ENCODE measurements around the gene CYP2U1. TPM values are rescaled to one million over a fixed set of nuclear protein-coding genes. Genes with fewer than 3 reads are reported as not detected.
A peak's percentile ranks its signal among the peaks of the same experiment; 100 is the strongest.
"Not testable (repeated sequence)": the region's sequence is repeated elsewhere in the genome, so short reads cannot be mapped to it uniquely, and the experiment has no call there.

The CYP2U1 gene
- 14.2 TPM for total RNA-seq

DNA sequence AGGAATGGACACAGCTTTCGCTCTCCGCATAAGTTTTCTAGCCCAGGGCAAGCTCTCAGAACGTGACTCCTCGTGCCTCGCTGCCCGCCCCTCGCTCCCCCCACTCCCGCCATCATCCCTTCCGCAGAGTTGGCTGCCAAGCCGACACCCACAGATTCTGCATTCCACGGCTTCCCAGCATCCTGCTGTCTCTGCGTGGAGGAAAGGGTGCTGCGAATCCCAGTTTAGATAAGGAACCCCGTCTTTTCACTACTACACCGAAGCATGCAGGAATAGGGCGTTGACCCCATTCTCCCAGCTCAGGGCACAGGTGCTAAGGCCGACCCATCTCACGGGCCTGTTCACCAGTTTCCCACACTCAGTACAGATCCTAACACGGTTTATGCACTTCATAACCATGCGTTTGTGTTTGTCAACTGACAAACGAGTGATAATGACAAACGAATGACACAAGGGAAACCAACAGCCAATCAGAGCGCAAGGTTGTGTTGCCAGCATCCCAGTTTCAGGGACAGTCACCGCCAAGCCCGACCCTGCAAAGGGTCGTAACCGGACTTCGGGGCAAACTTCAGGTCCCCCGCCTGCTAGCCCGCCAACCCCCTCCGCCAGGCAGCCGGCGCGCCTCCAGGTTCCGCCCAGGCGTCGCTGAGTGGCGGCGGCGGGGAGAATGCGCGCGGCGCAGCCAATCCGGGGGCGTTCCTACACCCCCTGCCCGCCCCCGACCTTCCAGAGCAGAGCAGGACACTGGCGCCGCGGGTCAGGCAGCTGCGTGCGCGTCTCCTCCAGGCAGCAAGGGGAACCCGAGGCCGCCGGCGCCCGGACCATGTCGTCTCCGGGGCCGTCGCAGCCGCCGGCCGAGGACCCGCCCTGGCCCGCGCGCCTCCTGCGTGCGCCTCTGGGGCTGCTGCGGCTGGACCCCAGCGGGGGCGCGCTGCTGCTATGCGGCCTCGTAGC lies at the start of gene CYP2U1:
CYP2U1 (plus strand) TSS at position 729 of the 954 bp plus-strand sequence; CDS start at position 824, 95 bp downstream.
- DNase-seq, result peak; percentile 83

DNA sequence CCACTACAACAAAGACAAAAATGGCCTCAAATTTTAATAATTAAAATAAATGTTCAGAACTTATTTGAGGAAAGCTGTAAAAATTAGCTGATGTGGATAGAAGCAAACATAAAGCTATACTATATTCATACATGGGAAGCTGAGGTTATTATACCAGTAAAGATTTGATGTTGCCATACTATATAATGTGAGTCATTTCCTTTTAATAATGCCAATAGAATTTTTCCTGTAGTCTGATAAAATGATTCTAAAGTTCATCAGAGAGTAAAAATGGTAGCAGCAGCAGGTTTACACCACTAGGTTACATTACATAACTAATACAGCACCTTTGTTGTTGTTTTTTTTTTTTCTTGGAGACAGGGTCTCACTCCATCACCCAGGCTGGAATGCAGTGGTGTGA lies 45.5 kb upstream of the CYP2U1 start:
- DNase-seq, result no peak

DNA sequence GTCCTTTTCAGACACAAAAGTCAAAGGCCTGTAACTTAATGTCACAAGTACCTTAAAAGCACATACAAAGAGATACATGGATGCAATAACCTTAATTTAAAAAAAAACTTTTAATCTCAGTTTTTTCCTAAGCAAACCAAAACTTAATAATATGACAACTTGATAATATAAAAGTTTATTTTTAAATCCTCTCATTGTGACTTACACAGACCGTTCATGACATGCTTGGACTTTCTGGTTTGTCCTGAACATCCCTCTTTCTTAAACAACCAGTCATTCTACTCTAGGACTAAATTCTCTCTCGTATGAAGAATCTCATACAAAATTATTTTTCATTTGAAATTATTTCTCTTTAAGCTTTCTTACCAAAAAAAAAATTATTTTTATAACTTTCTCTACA lies 43.1 kb upstream of the CYP2U1 start:
- no peak for DNase-seq

DNA sequence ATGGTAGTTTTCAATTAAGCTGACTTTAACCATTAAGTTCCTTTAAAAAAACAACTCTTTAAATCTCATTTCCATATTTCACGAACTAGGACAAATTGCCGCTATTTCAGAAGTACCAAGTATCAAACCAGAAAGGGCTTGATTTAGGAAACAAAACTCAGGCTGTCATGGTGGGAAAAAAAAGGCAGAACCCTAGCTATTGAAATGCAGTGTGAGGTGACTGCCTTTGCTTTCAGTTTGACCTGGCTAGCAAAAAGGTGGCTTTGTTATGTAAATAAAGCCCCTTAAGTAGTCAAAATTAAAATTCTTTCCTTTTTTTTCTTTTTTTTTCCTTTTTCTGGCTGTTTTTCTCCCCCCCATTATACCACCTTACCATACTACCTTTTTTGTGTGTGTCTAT lies 40.6 kb upstream of the CYP2U1 start:
- no peak for DNase-seq

DNA sequence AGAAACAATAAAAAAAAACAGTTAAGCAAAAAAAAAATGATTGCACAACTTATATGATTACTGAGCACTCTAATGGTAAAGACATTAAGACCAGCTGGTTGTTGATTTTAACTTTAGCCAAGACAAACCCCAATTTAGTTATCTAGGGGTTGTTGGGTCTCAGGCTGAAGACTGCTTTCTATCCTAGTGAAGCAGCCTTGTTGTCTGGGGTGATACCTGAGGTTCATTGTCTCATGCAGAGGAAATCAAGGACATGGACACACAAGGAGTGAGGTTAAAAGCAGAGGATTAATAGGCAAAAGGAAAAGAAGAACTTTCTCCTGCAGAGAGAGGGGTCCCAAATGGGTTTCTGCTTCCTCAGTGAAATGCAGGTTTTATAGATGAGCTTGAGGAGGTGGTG lies 40.0 kb upstream of the CYP2U1 start:
- DNase-seq, result no peak

DNA sequence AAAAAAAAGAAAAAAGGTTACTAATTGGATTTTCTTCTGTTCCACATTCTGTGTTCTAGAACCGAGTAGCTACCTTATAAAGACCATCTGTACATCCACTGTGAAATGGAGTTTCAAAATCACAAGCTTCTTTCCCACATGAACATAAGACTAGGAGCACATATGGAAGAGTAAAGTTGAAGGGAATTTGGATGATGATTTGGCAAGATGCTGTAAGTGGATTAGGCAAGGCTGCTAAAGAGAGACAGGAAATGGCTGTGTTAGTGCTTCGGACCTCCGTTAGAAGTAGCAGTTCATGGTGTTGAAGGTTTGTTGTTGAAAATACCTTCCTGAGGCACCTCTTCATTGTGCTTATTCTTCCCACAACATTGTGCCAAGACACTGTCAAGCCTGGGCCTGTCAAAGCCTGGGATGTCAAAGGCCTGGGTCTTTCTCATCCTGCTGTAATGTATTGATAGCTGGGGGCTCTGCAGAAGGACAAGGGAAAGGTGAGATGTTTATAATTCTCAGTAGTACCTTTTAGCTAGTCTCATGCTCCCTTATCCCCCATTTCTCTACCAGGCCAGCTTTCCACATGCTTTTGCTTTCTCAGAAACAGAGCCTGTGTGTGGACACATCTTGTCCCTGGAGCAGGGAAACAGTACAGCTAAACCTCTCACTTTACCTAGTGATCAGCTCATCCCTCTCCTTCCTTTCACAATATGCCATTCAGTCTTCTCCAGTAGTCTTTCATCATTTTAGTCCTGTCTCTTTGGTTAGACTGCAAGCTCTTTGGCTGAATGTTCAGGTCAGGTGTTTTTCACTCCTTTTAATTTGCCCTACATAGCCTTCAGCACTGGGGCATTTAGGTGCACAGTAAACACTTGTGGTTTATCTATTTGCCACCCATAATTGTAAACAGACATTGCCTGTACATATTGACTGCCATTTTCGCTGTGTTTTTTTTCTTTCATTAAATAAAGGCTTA lies 37.9 kb upstream of the CYP2U1 start:
- no peak for DNase-seq

DNA sequence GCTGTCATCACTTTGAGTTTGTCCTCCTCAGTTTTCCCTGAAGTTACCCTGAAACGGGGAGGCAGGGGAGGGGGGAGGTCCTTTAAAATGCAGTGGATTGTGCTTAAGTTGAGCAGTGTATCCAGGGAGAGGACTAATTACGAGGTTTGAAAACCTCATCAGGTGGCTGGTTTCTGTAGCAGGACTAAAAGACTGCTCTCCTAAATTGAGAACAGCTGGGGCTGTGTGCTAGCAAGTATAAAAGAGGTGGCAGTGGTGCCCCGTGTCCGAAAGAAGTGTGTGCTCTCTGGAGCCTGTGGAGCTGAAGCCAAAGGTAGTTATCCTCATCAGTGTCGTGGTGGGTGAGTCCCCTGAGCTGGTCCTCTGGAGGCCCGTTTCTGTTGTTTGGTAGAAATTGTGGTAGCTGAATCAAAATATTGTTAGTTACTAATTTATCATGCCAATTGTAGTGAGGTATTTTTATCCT lies 37.2 kb upstream of the CYP2U1 start:
- no peak for DNase-seq

DNA sequence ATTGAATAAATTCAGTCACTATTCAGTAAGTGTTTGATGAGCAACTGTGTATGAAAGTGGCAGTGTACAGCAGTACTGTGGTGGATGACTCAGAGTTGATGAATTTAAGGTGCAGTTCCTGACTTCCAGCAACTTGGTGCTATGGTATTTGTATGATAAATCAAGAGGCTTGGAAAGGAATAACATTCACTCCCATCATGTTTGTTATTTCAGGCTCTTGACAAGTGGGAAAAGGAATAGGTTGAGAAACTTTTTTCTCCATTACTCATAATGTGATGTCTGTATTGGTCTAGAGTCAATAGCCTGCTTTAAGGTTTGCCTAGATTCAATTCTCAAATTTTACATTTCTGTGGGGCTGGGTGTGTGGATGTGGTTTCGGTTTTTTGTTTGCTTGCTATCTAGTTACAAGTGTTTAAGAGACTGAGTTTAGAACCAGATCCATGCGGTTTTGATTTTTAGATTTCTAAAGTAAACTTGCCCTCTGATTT lies 35.1 kb upstream of the CYP2U1 start:
- no peak for DNase-seq

DNA sequence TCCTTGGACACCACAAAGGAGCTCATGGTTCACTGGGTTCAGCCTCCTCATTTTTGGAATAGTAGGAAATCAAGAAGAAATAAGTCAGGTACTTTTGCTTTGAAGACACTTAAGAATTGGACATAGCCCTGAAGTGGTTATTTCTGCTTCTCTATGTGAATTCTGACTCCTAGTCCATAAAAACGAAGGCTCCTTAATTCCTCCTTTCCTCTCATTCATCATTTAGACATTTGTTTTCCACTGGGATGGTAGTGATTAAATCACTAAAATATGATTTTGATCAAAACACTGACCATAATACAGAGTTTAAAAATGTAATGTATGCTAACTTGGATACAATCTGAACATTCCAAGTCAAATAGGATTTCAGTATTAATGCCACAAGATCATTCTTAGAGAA lies 34.7 kb upstream of the CYP2U1 start:
- DNase-seq, result no peak

DNA sequence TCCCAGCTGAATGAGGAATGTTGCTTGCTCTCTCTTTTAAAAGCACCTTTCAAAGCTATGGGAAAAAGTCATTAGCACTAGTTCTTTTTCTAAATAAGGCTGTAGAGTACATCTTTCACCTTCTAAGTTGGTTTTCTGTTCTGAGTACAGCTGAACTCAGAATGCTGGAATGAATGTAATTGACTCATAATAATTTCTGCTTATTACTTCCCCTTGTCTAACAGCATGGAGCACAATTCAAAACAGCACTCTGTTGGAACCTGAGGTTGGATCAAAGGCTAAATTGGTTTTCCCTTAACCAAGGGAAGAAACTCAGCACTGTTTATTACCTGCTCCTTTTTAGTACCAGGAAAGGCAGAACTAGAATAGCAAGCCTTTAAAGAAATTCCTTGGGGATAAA lies 33.5 kb upstream of the CYP2U1 start:
- no peak for DNase-seq

DNA sequence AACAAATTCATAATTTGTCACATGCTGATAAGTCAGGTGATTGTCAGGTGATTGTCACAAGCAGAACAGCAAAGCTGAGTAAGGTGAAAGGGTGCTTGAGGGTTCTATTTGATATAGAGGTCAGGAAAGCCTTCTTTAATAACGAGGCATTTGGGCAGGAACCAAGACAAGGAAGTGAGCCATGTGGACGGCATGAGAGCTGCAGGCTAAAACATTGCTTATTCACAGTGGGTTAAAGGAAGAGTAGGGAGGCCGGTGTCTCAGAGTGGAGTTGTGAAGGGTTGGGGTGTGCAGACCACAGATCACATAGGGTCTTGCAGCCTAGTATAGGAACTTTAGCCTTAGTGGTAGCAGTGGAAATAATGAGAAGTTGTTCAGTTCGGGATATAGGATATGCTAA lies 31.3 kb upstream of the CYP2U1 start:
- no peak for DNase-seq

DNA sequence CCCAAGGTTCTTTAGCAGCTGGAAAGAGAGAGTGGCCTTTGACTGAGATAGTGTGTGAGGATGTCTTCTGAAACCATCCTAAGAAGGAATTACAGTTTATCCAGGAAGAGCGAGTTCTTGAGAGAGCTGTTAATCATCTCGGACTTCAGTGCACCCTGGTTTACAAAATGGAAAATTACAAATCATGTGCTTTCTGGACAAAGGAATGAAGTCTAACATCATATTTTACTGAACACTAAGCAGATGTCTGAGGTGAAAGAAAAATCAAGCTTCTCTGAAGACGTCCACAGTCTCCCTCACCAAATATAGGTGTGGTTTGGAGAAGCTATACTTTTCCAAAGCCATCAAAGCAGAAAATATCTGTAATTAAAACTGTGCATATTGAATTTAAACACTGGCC lies 30.8 kb upstream of the CYP2U1 start:
- DNase-seq, result no peak

DNA sequence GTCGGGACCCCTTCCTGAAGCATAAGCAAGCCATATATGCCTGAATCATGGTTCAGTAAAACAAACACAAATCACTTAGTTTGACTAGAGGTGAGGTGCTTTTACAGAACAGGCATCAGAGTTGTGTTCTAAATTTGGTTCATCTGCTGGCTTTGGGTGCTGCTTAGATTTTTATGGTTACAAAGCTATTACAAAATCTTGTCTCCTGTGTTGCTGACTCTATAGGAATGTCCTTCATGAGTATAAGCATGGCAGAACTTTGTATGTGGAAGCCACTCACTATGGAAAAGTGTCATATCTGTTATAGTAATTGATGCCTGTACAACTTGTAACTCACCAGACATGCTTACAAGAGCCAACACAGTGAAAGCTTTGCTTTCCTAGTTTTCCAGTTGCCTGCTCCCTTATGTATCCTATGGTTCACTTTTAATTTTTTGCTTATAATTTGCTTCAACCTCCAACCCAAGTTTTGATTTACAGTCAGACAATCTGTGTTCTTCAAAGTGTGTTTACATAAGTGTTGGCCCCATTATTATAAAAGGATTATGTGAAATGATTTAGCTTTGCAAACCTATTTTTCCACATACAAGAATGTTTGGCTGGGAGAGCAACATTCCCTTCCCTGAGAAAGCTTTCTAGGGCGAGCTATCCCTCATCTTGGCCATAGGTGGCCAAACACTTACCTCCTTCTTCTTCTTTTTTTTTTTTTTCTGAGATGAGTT lies 30.0 kb upstream of the CYP2U1 start:
- no peak for DNase-seq

DNA sequence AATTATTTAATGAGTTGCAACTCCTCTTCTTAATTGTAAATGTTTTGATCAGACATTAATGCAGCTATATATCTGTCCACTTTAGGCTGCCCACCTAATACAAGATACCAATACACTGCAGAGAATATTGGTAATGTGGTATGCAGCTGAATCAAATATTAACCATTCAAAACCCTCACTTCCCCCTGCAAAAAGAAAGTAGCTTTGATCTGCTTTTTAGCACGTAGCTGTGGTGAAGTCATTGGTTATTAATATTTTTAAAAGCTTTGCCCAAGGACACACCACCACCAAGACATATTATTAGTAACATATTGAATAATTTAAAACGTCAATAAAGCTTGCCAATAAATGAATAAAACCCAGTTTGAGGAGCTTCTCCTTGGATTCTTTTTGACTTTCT lies 28.6 kb upstream of the CYP2U1 start:
- no peak for DNase-seq

DNA sequence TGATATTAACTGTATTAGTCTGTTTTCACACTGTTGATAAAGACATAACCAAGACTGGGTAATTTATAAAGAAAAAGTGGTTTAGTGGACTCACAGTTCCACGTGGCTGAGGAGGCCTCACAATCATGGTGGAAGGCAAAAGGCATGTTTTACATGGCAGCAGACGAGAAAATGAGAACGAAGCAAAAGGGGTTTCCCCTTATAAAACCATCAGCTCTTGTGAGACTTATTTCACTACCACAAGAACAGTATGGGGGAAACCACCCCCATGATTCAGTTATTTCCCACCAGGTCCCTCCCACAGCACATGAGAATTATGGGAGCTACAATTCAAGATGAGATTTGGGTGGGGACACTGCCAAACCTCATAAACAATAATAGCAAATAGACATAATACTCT lies 26.3 kb upstream of the CYP2U1 start:
- DNase-seq, result not testable (repeated sequence)

DNA sequence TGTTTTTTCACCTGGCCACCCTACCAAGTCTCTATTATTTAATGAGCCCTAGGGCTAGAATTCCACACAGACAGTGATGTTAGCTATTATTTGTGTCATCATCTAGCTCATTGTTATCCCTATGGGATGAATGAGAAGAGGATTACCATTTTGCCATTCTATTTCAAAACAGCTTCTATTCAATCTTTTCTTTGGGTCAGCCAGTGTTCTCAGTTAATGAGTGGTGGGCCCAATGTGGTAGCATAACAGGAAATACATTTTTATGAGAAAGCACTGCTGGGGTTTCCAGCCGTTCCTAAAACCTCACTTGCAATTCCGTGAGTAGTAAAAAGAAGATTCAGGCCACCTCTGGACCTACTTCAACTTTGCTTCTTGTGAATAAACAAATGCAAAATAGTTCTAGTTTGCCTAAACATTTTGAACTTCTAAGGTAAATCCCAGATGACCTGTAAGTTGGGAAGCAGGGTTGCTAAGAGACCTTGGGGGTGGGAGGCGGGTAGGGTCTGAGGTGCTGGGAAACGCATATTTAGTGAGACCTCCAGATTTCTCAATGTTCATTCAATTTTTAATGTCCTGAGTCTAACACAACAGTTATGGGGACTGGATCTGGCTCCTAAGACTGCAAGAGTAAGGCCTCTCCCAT lies 24.8 kb upstream of the CYP2U1 start:
- DNase-seq, result no peak

DNA sequence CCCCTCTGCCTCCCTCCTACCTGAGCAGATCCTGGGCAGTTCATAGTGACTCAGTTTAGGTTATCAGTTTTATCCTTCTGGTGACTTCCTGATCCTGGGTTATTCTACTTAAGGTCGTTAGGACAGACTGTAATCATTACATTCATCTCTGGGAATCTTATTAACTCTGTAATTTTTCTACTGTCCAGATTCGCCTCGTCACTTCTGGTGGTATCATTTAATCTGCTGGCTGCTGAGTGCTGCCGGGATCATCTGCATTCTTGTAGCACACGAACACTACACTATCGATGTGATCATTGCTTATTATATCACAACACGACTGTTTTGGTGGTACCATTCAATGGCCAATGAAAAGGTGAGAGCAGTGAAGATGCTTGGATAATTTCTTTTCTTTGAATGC lies 23.0 kb upstream of the CYP2U1 start:
- no peak for DNase-seq

DNA sequence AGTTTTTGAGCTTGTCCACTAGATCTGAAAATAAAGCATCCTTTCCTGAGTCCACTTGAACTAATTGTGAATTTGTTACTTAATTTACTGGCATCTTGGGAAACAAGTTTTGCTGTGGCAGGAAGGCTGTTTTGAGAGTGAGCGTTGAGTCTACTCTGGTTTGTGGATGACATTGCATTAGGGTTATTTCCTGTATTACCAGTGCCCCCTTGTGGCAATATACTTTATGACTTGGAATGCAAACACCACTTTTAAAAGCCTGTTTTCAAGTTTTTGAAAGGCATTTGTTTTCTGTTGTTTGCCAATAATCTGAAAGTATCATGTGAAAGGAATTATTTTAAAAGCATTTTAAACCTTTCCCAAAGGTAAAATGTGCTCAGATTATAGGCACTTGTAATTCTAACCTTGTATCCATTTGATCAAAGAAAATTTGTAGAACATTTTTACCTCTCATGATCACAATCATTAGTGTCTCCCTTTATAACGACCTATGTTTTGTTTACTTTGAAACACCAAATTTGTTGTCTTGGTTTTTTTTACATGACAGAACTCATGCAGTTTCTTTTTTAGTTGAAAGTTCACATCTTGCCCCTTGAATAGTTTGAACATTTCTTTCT lies 18.0 kb upstream of the CYP2U1 start:
- DNase-seq, result no peak

DNA sequence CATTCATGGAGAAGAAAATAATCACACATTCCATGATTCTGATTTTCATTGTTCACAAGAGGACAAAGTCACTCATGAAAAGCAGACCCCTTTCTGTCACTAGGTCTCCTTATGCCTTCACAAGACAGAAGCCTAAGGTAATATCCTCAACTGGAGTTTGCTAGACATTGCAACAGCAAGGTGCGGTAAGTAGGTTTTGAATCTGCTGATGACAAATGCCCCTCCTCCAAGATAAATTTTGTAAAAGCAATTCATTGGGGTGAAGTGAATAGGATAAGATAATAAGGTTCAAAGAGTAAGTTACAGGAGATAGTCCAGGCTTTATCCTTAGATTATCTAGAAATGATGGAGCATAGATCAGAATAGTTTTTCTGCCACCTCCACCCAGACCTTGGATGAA lies 16.1 kb upstream of the CYP2U1 start:
- DNase-seq, result no peak

DNA sequence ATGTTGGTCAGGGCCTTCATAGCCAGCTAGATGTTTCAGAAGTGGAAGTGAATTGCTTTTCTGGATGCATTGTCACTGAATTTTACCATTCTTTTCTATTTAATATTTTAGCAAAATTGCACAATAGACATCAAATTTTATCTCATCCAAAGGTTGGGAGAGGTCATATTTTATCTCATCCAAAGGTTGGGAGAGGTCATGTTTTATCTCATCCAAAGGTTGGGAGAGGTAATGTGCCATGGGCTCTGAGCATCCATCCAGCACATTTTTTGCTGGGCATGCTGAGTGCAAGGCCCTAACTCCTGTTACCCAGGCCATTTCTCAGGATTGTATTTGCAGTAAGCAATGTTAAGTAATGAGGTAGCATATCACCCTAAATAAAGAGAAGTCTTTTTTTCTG lies 14.7 kb upstream of the CYP2U1 start:
- DNase-seq, result no peak

DNA sequence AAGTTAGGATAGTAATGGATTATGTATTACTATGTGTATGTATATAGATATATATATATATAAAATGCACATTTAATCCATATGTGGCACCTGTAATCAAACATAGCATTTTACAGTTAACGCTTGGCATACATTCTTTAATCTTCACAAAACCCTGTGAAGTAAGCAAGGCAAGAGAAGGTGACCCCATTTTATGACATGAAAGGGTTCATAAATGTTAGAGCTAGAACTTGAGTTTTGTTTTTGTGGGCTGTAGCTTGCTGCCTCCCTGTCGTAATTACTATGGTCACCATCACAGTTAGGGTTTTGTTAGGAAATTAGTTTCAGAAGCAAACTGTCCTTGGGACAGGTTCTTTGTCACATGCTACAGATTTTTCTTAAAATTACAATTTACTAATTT lies 13.8 kb upstream of the CYP2U1 start:
- no peak for DNase-seq
